K562 (cell line): ENCODE measurements around the gene SSTR5. TPM values are rescaled to one million over a fixed set of nuclear protein-coding genes. Genes with fewer than 3 reads are reported as not detected.

ENCODE experiments used
- ATAC-seq: fragments of 200-7000 bp; cut with Tn5 transposase; 3 replicates; pipeline ENCODE4 v1.9.1; 2020; ENCODE audit warnings: moderate library complexity
- BruUV-seq: library from RNA; stranded (reverse); fragments of 400-500 nt; replicated peaks from 2 replicates; lab custom pipeline; 2021; lab: Mats Ljungman, UMichigan
- CTCF ChIA-PET: fragments of 300-600 bp; formaldehyde crosslinking; extraction: SDS; loops from one replicate; lab custom pipeline; 2021; ENCODE audit warnings: low intra/inter-chr PET ratio; lab: Yijun Ruan, JAX
- POLR2A ChIA-PET: fragments of 300-600, 350-650 bp; sonication (Branson Sonifier 250); formaldehyde crosslinking; extraction: SDS; loops from one replicate; lab custom pipeline; 2021; ENCODE audit warnings: antibody characterized with exemption, inconsistent platforms; lab: Yijun Ruan, JAX
- DNase-seq, 4 experiments: peaks; one replicate each; pipeline versions ENCODE4 v3.0.0 to v3.0.0-alpha.2; 2011 to 2018; ENCODE audit warnings: low spot score in 3 of 4, mixed read lengths in 3 of 4; ENCODE audit errors: extremely low read depth in 1 of 4
- FAIRE-seq: peaks from 2 replicates; lab custom pipeline; 2011; peaks lifted over from hg19 to GRCh38; lab: Jason Lieb, UNC
- H2AFZ ChIP-seq: 2 replicates; pipeline ENCODE4 v1.6.0; 2011; ENCODE audit warnings: low read depth, low read length, control low read depth, inconsistent platforms
- H3K27ac ChIP-seq: fragments of 200-600 bp; 3 replicates; pipeline ENCODE4 v1.8.0; 2011; ENCODE audit warnings: low read depth, mild to moderate bottlenecking, control low read depth, inconsistent platforms, low read length, moderate library complexity, mixed read lengths; ENCODE audit errors: extremely low read depth
- H3K27me3 ChIP-seq, 2 experiments: fragments of 300-600 bp in 1 of 2; 2 replicates in 1 of 2; 3 replicates in 1 of 2; pipeline versions ENCODE4 v1.6.0 to v1.8.0; 2011; ENCODE audit warnings: inconsistent platforms in 2 of 2, low read length in 2 of 2, mild to moderate bottlenecking in 1 of 2, mixed read lengths in 1 of 2, moderate library complexity in 1 of 2; ENCODE audit not compliant: control insufficient read depth in 2 of 2, insufficient read depth in 2 of 2
- H3K36me3 ChIP-seq: fragments of 300-600 bp; 3 replicates; pipeline ENCODE4 v1.8.0; 2011; ENCODE audit warnings: mild to moderate bottlenecking, low read length, inconsistent platforms; ENCODE audit not compliant: control insufficient read depth, insufficient read depth
- H3K4me1 ChIP-seq, 2 experiments: fragments of 200-600 bp in 1 of 2; replicated peaks in 1 of 2; 2 replicates in 1 of 2; 3 replicates in 1 of 2; pipeline versions ENCODE4 v1.5.1 to v1.8.0; 2011; ENCODE audit warnings: inconsistent platforms in 2 of 2, low read length in 2 of 2, mild to moderate bottlenecking in 1 of 2, mixed read lengths in 1 of 2, moderate library complexity in 1 of 2; ENCODE audit not compliant: control insufficient read depth in 2 of 2, insufficient read depth in 2 of 2
- H3K4me2 ChIP-seq: 2 replicates; pipeline ENCODE4 v1.6.1; 2011; ENCODE audit warnings: low read length, control low read depth, inconsistent platforms, mixed read lengths; ENCODE audit not compliant: insufficient read depth
- H3K4me3 ChIP-seq: fragments of 200-600 bp; sonication (generic), shearing (Covaris generic); 2 replicates; pipeline ENCODE4 v1.5.1; 2016; ENCODE audit warnings: control low read depth, inconsistent platforms
- H3K79me2 ChIP-seq: fragments of 200-600 bp; 3 replicates; pipeline ENCODE4 v1.8.0; 2011; ENCODE audit warnings: low read length, inconsistent platforms; ENCODE audit not compliant: control insufficient read depth, insufficient read depth
- H3K9ac ChIP-seq, 2 experiments: 2 replicates each; pipeline versions ENCODE4 v1.6.0 to v1.6.1; 2011; ENCODE audit warnings: low read depth in 2 of 2, low read length in 2 of 2, control low read depth in 1 of 2, inconsistent platforms in 1 of 2, mild to moderate bottlenecking in 1 of 2, mixed read lengths in 1 of 2; ENCODE audit not compliant: insufficient read depth in 1 of 2
- H3K9me1 ChIP-seq: one replicate; pipeline ENCODE4 v1.6.0; 2011; ENCODE audit warnings: inconsistent platforms, mild to moderate bottlenecking, low read length, moderate library complexity; ENCODE audit not compliant: control insufficient read depth, insufficient read depth
- H3K9me3 ChIP-seq: replicated peaks from 2 replicates; pipeline ENCODE4 v1.5.1; 2011; ENCODE audit warnings: low read depth, low read length, inconsistent platforms; ENCODE audit not compliant: control insufficient read depth, insufficient read depth
- H4K20me1 ChIP-seq: replicated peaks from 2 replicates; pipeline ENCODE4 v1.6.1; 2011; ENCODE audit warnings: low read length, inconsistent platforms, mixed read lengths; ENCODE audit not compliant: control insufficient read depth, insufficient read depth
- ARID3A ChIP-seq: IDR thresholded peaks from 2 replicates; pipeline ENCODE4 v1.6.1; 2012; ENCODE audit warnings: low read depth, low read length, improper control_type of control experiment, borderline replicate concordance
- DLX4 ChIP-seq: fragments of 250-450 bp; sonication (Bioruptor Pico); IDR thresholded peaks from 2 replicates; pipeline ENCODE4 v1.6.1; 2021; ENCODE audit warnings: mild to moderate bottlenecking
- FUS ChIP-seq: fragments of 200-400 bp; formaldehyde crosslinking; optimal IDR thresholded peaks from 2 replicates; pipeline ENCODE3; 2017; ENCODE audit warnings: low read depth, low read length
- JUND ChIP-seq, 2 experiments: IDR thresholded peaks; 2 replicates in 1 of 2; 3 replicates in 1 of 2; pipeline ENCODE4 v1.6.1; 2011; ENCODE audit warnings: borderline replicate concordance in 2 of 2, low read depth in 2 of 2, low read length in 2 of 2, improper control_type of control experiment in 1 of 2, missing biosample characterization in 1 of 2, missing genetic modification characterization in 1 of 2, missing genetic modification reagents in 1 of 2
- MTF1 ChIP-seq: fragments of 250-450 bp; sonication (Bioruptor Pico); IDR thresholded peaks from 2 replicates; pipeline ENCODE4 v1.9.0; 2021; ENCODE audit warnings: moderate library complexity, mild to moderate bottlenecking, inconsistent platforms, borderline replicate concordance
- TEAD2 ChIP-seq: fragments of 450-650 bp; IDR thresholded peaks from 2 replicates; pipeline ENCODE4 v1.6.1; 2016; ENCODE audit warnings: missing genetic modification characterization, control low read depth, missing compliant biosample characterization
- ZBTB40 ChIP-seq, 2 experiments: fragments of 450-650 bp in 1 of 2; sonication (generic) in 1 of 2; formaldehyde crosslinking in 1 of 2; IDR thresholded peaks; 2 replicates each; pipeline versions ENCODE4 v1.7.1 to v1.9.0; 2016 to 2022; ENCODE audit warnings: inconsistent platforms in 1 of 2, mild to moderate bottlenecking in 1 of 2, missing genetic modification reagents in 1 of 2
- ZEB2 ChIP-seq: fragments of 450-650 bp; IDR thresholded peaks from 2 replicates; pipeline ENCODE4 v1.6.1; 2016
- ZNF551 ChIP-seq: fragments of 250-450 bp; sonication (Bioruptor Pico); IDR thresholded peaks from 2 replicates; pipeline ENCODE4 v1.5.0; 2021; ENCODE audit warnings: mild to moderate bottlenecking, moderate library complexity
- WGBS: fragments of 100-300 bp; shearing (Covaris generic); methylation state at CpG from one replicate; pipeline ENCODE4 v1.1.6; 2016; ENCODE audit warnings: low coverage, mixed read lengths; ENCODE audit not compliant: insufficient coverage; ENCODE audit errors: missing lambda C conversion rate; 5-methylcytosine and 5-hydroxymethylcytosine counted together
- in situ Hi-C: fragments of 300-500 bp; cut with MboI; formaldehyde crosslinking; loops from 4 replicates; pipeline ENCODE4 v1.15.0; 2018; ENCODE audit warnings: inconsistent platforms, mixed read lengths
- intact Hi-C: fragments of 100-400 bp; cut with micrococcal nuclease; formaldehyde crosslinking; loops from 2 replicates; pipeline ENCODE4 v1.14.2; 2022
- polyA plus RNA-seq, 8 experiments: library from polyadenylated mRNA; depleted of rRNA in 4 of 8; stranded (reverse) in 5 of 8; unstranded in 3 of 8; fragments of >200 nt; fragmentation: Nextera tagmentation in 2 of 8; fragmentation: Illumina TruSeq in 1 of 8; extraction: Ambion mirVana in 2 of 8; extraction: Trizol in 1 of 8; gene quantifications; 2 replicates each; pipeline versions ENCODE4 v1.2.1 to v1.2.3, GENCODE V29; 2011 to 2014; ENCODE audit warnings: inconsistent platforms in 1 of 8, missing spikeins in 1 of 8
- total RNA-seq, 7 experiments: library from RNA; depleted of rRNA in 6 of 7; stranded (reverse); fragments of >200 nt in 6 of 7; fragmentation: Illumina TruSeq in 2 of 7; extraction: Trizol in 2 of 7; gene quantifications; 2 replicates each; pipeline versions ENCODE4 v1.2.1 to v1.2.3, GENCODE V29; 2011 to 2021; ENCODE audit warnings: low replicate concordance in 1 of 7

Gene SSTR5
- total and polyA plus RNA-seq, 9 of the 15 experiments (the other 6 are each of a cell fraction or from before 2014, with no cell fraction given), result not detected

GRCh38 chr16:1077877-1078578 lies 5.5 kb downstream of the SSTR5 start:
- H3K27me3 ChIP-seq, result peaks cover 8 to 66% of the 10 kb centered on the region in 2 experiments; a peak in 4 of 5 replicates
- FAIRE-seq (no peak), ATAC-seq (no peak), DNase-seq (no peak)
- in situ Hi-C loops, result no loop called here
- no peak overlapping the region for H3K27ac ChIP-seq
- H3K9me3 ChIP-seq, result no peaks in the 10 kb centered on the region
- no peaks in the 10 kb centered on the region for H3K79me2 ChIP-seq
- intact Hi-C loops, result no loop called here
- no peak overlapping the region for H2AFZ ChIP-seq
- H3K9ac ChIP-seq, result no peak overlapping the region
- ChIA-PET CTCF (no interaction called here), POLR2A (interaction anchor here (0.5 to 0.6 kb wide), 2 partner anchors 62 to 137 kb away, joined by 3 read pairs; no protein-coding TSS in a partner anchor)
- no peaks in the 10 kb centered on the region for H3K36me3 ChIP-seq
- H3K4me2 ChIP-seq, result no peak overlapping the region
- no peak overlapping the region for H3K4me3 ChIP-seq
- H4K20me1 ChIP-seq, result no peaks in the 10 kb centered on the region; the same call in 1 of the 2 replicates
- H3K9me1 ChIP-seq, result no peaks in the 10 kb centered on the region
- H3K4me1 ChIP-seq, result peaks cover 0 to 31% of the 10 kb centered on the region in 2 experiments; a peak in 1 of 5 replicates
- 4% methylated on average over 22 of the region's 36 CpGs for WGBS
- no TSS peak for BruUV-seq
- TF ChIP-seq ZBTB40 (IDR thresholded peaks at IDR 0.05), result no peak
- TF ChIP-seq ZBTB40 (CRISPR knock-in tag; IDR thresholded peaks at IDR 0.05), result no peak
- TF ChIP-seq DLX4 (CRISPR knock-in tag), result no peak
- no peak for TF ChIP-seq ZEB2
- TF ChIP-seq FUS, result no peak
- no peak for TF ChIP-seq ARID3A
- TF ChIP-seq JUND (IDR thresholded peaks at IDR 0.05; ENCODE audit: borderline replicate concordance, low read depth, low read length), result no peak
- TF ChIP-seq JUND (tag; IDR thresholded peaks at IDR 0.05; ENCODE audit: borderline replicate concordance, low read depth, low read length), result no peak
- TF ChIP-seq TEAD2 (tag), result no peak
- no peak for TF ChIP-seq MTF1 (CRISPR knock-in tag)
- TF ChIP-seq ZNF551 (CRISPR knock-in tag), result no peak
